ENCODE results near the gene DDN.

The DDN gene

GRCh38 chr12:49019443-49020324, 20.5 kb upstream of the DDN start:
- H3K4me3 ChIP-seq (ENCODE audit: low read depth, low read length), result peak overlapping the region; percentile 93

GRCh38 chr12:49019120-49019430, 19.9 kb upstream of the DDN start:
- peak overlapping the region; percentile 93 for H3K4me3 ChIP-seq (ENCODE audit: low read depth, low read length)
- DNase-seq (ENCODE audit: low read depth), result no peak
- TF ChIP-seq, protein P1, sequence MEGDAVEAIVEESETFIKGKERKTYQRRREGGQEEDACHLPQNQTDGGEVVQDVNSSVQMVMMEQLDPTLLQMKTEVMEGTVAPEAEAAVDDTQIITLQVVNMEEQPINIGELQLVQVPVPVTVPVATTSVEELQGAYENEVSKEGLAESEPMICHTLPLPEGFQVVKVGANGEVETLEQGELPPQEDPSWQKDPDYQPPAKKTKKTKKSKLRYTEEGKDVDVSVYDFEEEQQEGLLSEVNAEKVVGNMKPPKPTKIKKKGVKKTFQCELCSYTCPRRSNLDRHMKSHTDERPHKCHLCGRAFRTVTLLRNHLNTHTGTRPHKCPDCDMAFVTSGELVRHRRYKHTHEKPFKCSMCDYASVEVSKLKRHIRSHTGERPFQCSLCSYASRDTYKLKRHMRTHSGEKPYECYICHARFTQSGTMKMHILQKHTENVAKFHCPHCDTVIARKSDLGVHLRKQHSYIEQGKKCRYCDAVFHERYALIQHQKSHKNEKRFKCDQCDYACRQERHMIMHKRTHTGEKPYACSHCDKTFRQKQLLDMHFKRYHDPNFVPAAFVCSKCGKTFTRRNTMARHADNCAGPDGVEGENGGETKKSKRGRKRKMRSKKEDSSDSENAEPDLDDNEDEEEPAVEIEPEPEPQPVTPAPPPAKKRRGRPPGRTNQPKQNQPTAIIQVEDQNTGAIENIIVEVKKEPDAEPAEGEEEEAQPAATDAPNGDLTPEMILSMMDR (IDR thresholded peaks at IDR 0.05; ENCODE audit: control insufficient read depth, extremely low read depth, insufficient read depth), result no peak

More at GRCh38 chr12:49019443-49020324, 20.5 kb upstream of the DDN start:
- no peak for DNase-seq (ENCODE audit: low read depth)
- TF ChIP-seq, protein P1 (IDR thresholded peaks at IDR 0.05; ENCODE audit: control insufficient read depth, extremely low read depth, insufficient read depth), result peak; percentile 27; the same call in 1 of the 2 replicates

DNA sequence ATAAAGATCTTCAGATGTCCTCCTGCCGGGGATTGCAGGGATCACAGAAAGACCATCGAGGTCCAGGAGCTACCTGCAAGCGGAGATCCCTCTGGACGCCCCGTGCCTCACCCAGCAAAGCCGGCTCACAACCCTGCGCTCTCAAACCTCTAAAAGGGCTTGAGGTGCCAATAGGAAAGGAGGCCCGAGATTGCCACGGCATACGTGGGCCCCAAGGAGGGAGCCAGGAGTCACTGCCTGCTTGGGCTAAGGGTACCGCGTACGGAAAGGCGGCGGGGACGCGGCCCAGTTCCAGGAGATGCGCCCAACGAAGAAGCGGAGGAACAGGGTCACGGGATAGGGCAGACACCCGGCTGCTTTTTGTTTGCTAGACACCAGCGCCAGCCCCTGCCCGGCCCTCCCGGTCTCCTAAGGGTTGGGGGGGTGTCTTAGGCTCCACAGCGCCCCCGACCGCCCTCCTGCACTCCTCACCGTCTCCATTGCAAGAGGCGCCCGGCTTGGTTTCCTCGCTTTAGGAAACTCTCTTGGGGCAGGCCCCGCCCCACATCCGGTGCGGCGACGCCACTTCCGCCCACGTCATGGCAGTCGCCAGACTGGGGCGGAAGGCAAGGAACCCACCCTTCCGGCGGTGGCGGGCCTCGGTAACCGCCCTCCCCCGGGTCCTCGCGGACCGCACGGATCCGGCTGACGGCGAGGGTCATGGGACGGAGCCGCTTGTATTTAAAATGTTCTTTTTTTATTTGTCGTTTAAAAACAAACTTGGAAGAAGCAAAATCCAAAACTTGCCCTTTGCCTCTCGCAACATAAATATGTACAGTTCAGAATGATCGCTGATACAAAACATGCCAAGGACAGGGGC, 19.3 kb upstream of the DDN start, which contains the start of gene PRKAG1:
PRKAG1 (minus strand) TSS at position 516 of the 859 bp plus-strand sequence; CDS start at position 480, 36 bp downstream.
- DNase-seq (ENCODE audit: low read depth), result peak; percentile 78
- H3K4me3 ChIP-seq (ENCODE audit: low read depth, low read length), result peak within 1 kb of the TSS; percentile 93
- TF ChIP-seq, protein P1 (IDR thresholded peaks at IDR 0.05; ENCODE audit: control insufficient read depth, extremely low read depth, insufficient read depth), result peak; percentile 45

- TF ChIP-seq, protein P1 (IDR thresholded peaks at IDR 0.05; ENCODE audit: control insufficient read depth, extremely low read depth, insufficient read depth), result no peak
- H3K4me3 ChIP-seq (ENCODE audit: low read depth, low read length), result peak overlapping the region; percentile 93
- DNase-seq (ENCODE audit: low read depth), result peak; percentile 4
Measured at GRCh38 chr12:49017891-49018260, 18.7 kb upstream of the DDN start.

GRCh38 chr12:49015196-49015595, 16.0 kb upstream of the DDN start:
- no peak overlapping the region for H3K4me3 ChIP-seq (ENCODE audit: low read depth, low read length)
- TF ChIP-seq, protein P1 (IDR thresholded peaks at IDR 0.05; ENCODE audit: control insufficient read depth, extremely low read depth, insufficient read depth), result no peak
- no peak for DNase-seq (ENCODE audit: low read depth)

DNA sequence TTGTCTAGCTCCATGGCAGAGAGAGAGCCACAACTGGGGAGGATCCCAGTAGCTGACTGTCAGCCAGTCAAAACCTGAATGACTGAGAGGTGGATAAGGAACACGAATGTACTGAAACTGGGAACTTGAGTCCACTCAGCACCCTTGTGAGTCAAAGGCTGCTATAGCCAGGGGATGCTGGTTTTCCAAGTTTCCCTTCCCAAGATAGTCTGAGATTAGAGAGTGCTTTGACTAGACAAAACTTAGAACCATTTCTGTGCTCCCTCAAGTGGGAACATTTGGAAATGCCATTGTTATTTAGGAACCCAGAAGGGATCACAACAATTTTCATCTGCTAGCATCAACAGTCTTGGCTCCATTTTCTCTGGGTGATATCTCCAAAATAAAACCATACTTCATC, 15.4 kb upstream of the DDN start:
- TF ChIP-seq, protein P1 (IDR thresholded peaks at IDR 0.05; ENCODE audit: control insufficient read depth, extremely low read depth, insufficient read depth), result no peak
- no peak overlapping the region for H3K4me3 ChIP-seq (ENCODE audit: low read depth, low read length)
- no peak for DNase-seq (ENCODE audit: low read depth)
